H1 (cell line): ENCODE measurements around the gene COL4A1. TPM values are rescaled to one million over a fixed set of nuclear protein-coding genes. Genes with fewer than 3 reads are reported as not detected.

Experiments
- CTBP2 ChIP-seq: IDR thresholded peaks from 2 replicates; pipeline ENCODE4 v1.7.0; 2011; ENCODE audit warnings: borderline replicate concordance, mild to moderate bottlenecking, moderate library complexity, mixed read lengths, low read length; ENCODE audit not compliant: insufficient read depth, insufficient read length
- EP300 ChIP-seq, 2 experiments: IDR thresholded peaks; 1 replicate in 1 of 2; 2 replicates in 1 of 2; pipeline ENCODE4 v1.6.1; 2011 to 2012; ENCODE audit warnings: low read depth in 2 of 2, low read length in 2 of 2, mild to moderate bottlenecking in 2 of 2, borderline replicate concordance in 1 of 2, inconsistent platforms in 1 of 2, moderate library complexity in 1 of 2
- POLR2AphosphoS5 ChIP-seq: IDR thresholded peaks from 2 replicates; pipeline ENCODE4 v1.6.1; 2011; ENCODE audit warnings: low read depth, low read length
- RFX5 ChIP-seq: IDR thresholded peaks from 2 replicates; pipeline ENCODE4 v1.6.1; 2011; ENCODE audit warnings: low read depth, low read length, improper control_type of control experiment, borderline replicate concordance
- TAF7 ChIP-seq: optimal IDR thresholded peaks from 2 replicates; pipeline ENCODE3; 2011; ENCODE audit warnings: low read depth, mild to moderate bottlenecking, inconsistent platforms, low read length, moderate library complexity, borderline replicate concordance
- USF2 ChIP-seq: IDR thresholded peaks from 2 replicates; pipeline ENCODE4 v1.6.1; 2011; ENCODE audit warnings: low read length, improper control_type of control experiment
- polyA plus RNA-seq, 7 experiments: library from polyadenylated mRNA; depleted of rRNA in 3 of 7; stranded (reverse) in 5 of 7; unstranded in 2 of 7; fragments of >200 nt in 5 of 7; fragments of 200-250 nt in 2 of 7; gene quantifications; 1 replicate in 5 of 7; 2 replicates in 1 of 7; 4 replicates in 1 of 7; pipeline versions ENCODE4 v1.2.1 to v1.2.3, GENCODE V29; 2011 to 2013; ENCODE audit warnings: missing spikeins in 2 of 7, mixed read lengths in 2 of 7
- total RNA-seq: library from RNA; stranded (reverse); fragmentation: NEBNext Ultra II Directional; extraction: Animal tissue kit (Norgen Biotek cat#: 25700); gene quantifications from 2 replicates; pipeline ENCODE4 v1.2.1, GENCODE V29; 2021

The COL4A1 gene
- total and polyA plus RNA-seq, 2 of the 8 experiments (the other 6 are each of a cell fraction or from before 2014, with no cell fraction given): 30.7 to 82.0 TPM

- TF ChIP-seq CTBP2 (no peak), RFX5 (no peak), USF2 (no peak), POLR2AphosphoS5 (no peak), EP300 (IDR thresholded peaks at IDR 0.05; ENCODE audit: borderline replicate concordance in 1 of 2, low read depth in 2 of 2, low read length in 2 of 2) (no peak), TAF7 (no peak)
Measured at GRCh38 chr13:110199046-110199831, 107.7 kb downstream of the COL4A1 start (continued).
